NCI-H446 (cell line): ENCODE measurements around the gene UNC5CL.

ENCODE experiments used
- DNase-seq, 2 experiments: peaks; one replicate each; lab custom pipeline; 2025; lab: John Stamatoyannopoulos, UW

UNC5CL gene

GRCh38 chr6:41000248-41000647 is 38.8 kb downstream of the UNC5CL start:
- DNase-seq, result no peak

- DNase-seq, result peak in 1 of 2 experiments; percentile 11
Observed at GRCh38 chr6:40999569-40999968, 39.5 kb downstream of the UNC5CL start.

- no peak for DNase-seq
Observed at GRCh38 chr6:40998661-40999060, 40.4 kb downstream of the UNC5CL start.

GRCh38 chr6:40997234-40997957 is 41.6 kb downstream of the UNC5CL start:
- DNase-seq, result peak; percentile 50 to 56

- DNase-seq, result peak in 1 of 2 experiments; percentile 56
Observed at GRCh38 chr6:40996591-40997233, 42.3 kb downstream of the UNC5CL start.

- no peak for DNase-seq
Observed at GRCh38 chr6:40992746-40993145, 46.3 kb downstream of the UNC5CL start.

- DNase-seq, result no peak
Observed at GRCh38 chr6:40990301-40990700, 48.7 kb downstream of the UNC5CL start.

- DNase-seq, result no peak
Observed at GRCh38 chr6:40989204-40990169, 49.5 kb downstream of the UNC5CL start.

GRCh38 chr6:40988634-40989033 is 50.4 kb downstream of the UNC5CL start:
- no peak for DNase-seq

GRCh38 chr6:40986921-40987819 is 51.9 kb downstream of the UNC5CL start:
- DNase-seq, result no peak

- no peak for DNase-seq
Observed at GRCh38 chr6:40986364-40986763, 52.7 kb downstream of the UNC5CL start.

GRCh38 chr6:40983752-40984151 is 55.3 kb downstream of the UNC5CL start:
- DNase-seq, result no peak

GRCh38 chr6:40982917-40983316 is 56.1 kb downstream of the UNC5CL start:
- no peak for DNase-seq

GRCh38 chr6:40978687-40979289 is 60.2 kb downstream of the UNC5CL start:
- no peak for DNase-seq

- no peak for DNase-seq
Observed at GRCh38 chr6:40977695-40978094, 61.3 kb downstream of the UNC5CL start.

- DNase-seq, result no peak
Observed at GRCh38 chr6:40977085-40977484, 61.9 kb downstream of the UNC5CL start.
